ENCODE data around the gene PTGS2. TPM values are rescaled to one million over a fixed set of nuclear protein-coding genes. Genes with fewer than 3 reads are reported as not detected.

Gene PTGS2
- total and polyA plus RNA-seq, 9 of the 15 experiments (the other 6 are each of a cell fraction or from before 2014, with no cell fraction given): 0.01 TPM; not detected in 8

DNA sequence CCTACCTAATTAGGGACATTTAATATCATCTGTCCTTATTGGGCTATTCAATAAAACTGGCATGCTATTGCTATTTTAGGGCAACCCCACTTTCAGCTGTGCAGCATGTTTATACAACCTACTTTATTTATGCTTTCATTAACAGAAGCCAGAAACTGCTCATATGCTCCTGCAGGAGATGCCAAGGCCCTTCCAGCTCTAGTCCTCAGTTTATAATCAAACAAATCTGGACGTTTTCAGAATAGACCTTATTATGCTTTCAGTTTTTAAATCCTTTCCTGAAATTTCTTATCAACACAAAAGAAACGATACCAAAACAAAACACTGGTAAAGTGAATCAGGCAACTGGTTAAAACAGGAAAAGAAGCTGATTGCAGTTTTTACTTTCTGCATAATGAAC is 53.2 kb downstream of the PTGS2 start:
- BruUV-seq (replicated peaks): no TSS peak
- Histone ChIP-seq H3K4me1 (replicated peaks in 1 of 2; ENCODE audit: control insufficient read depth in 2 of 2, insufficient read depth in 2 of 2, low read length in 2 of 2) (no peaks in the 10 kb centered on the region), H3K9ac (ENCODE audit: insufficient read depth in 1 of 2, low read depth in 2 of 2, low read length in 2 of 2) (no peak overlapping the region), H3K9me1 (ENCODE audit: control insufficient read depth, insufficient read depth, low read length) (no peaks in the 10 kb centered on the region), H3K27ac (ENCODE audit: extremely low read depth, low read depth, low read length) (no peak overlapping the region), H3K27me3 (ENCODE audit: control insufficient read depth in 2 of 2, insufficient read depth in 2 of 2, low read length in 2 of 2) (no peaks in the 10 kb centered on the region), H3K36me3 (ENCODE audit: control insufficient read depth, insufficient read depth, low read length) (no peaks in the 10 kb centered on the region), H3K4me3 (no peak overlapping the region), H2AFZ (ENCODE audit: low read depth, low read length) (no peak overlapping the region), H3K9me3 (replicated peaks; ENCODE audit: control insufficient read depth, insufficient read depth, low read depth, low read length) (no peaks in the 10 kb centered on the region), H4K20me1 (replicated peaks; ENCODE audit: control insufficient read depth, insufficient read depth, low read length) (no peaks in the 10 kb centered on the region), H3K4me2 (ENCODE audit: insufficient read depth, low read length) (no peak overlapping the region), H3K79me2 (ENCODE audit: control insufficient read depth, insufficient read depth, low read length) (no peaks in the 10 kb centered on the region)
- intact Hi-C loops (cut with micrococcal nuclease): no loop called here
- in situ Hi-C loops (cut with MboI): no loop called here
- no peak for ATAC-seq
- POLR2A ChIA-PET: no interaction called here
- no peak for DNase-seq (ENCODE audit: extremely low read depth in 1 of 4, low spot score in 3 of 4)
- FAIRE-seq: no peak
- CTCF ChIA-PET (ENCODE audit: low intra/inter-chr PET ratio): no interaction called here
- no peak for TF ChIP-seq ZNF140 (CRISPR knock-in tag; IDR thresholded peaks at IDR 0.05)
- 0% methylated on average over 2 of the region's 2 CpGs for WGBS (ENCODE audit: insufficient coverage, low coverage, missing lambda C conversion rate)

DNA sequence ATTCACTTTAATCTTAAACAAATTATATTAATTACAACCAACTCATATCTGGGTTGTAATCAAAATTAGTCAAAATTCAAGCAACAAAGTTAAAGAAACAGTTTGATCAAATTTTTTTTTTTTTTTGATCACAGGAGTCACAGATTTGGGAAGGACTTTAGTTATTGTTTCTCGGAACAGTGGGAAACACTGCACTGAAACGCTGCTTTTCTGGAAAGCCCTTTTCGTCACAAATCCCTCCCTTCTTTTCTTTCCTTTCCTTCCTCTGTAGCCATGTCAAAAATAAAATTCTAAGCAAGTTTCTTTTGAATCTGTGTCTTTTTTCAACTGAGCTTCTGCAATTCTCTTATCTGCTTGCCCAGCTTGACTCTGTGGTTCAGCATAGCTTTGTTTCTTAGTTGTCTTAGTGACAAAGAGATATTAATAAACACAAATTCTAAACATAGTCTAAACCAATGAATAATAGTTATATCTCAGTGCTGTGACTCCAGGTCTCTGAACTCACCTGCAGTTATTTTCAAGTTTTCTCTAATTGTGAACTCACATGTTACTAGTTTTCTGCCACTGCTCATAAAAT is 53.8 kb downstream of the PTGS2 start:
- no peak for TF ChIP-seq TAF15 (IDR thresholded peaks at IDR 0.05; ENCODE audit: low read depth, low read length)
- peak; percentile 37; the same call in 1 of the 2 replicates for TF ChIP-seq TCF3 (CRISPR knock-in tag; IDR thresholded peaks at IDR 0.05)
- TF ChIP-seq ZNF586 (CRISPR knock-in tag; conservative IDR thresholded peaks at IDR 0.05): no peak
- FAIRE-seq (no peak), DNase-seq (ENCODE audit: extremely low read depth in 1 of 4, low spot score in 3 of 4) (no peak), ATAC-seq (no peak)
- in situ Hi-C loops (cut with MboI): no loop called here
- intact Hi-C loops (cut with micrococcal nuclease): no loop called here
- Histone ChIP-seq H4K20me1 (replicated peaks; ENCODE audit: control insufficient read depth, insufficient read depth, low read length) (no peaks in the 10 kb centered on the region), H3K4me3 (no peak overlapping the region), H3K4me1 (replicated peaks in 1 of 2; ENCODE audit: control insufficient read depth in 2 of 2, insufficient read depth in 2 of 2, low read length in 2 of 2) (no peaks in the 10 kb centered on the region), H3K36me3 (ENCODE audit: control insufficient read depth, insufficient read depth, low read length) (no peaks in the 10 kb centered on the region), H3K27me3 (ENCODE audit: control insufficient read depth in 2 of 2, insufficient read depth in 2 of 2, low read length in 2 of 2) (no peaks in the 10 kb centered on the region), H2AFZ (ENCODE audit: low read depth, low read length) (no peak overlapping the region), H3K27ac (ENCODE audit: extremely low read depth, low read depth, low read length) (no peak overlapping the region), H3K79me2 (ENCODE audit: control insufficient read depth, insufficient read depth, low read length) (no peaks in the 10 kb centered on the region), H3K9me1 (ENCODE audit: control insufficient read depth, insufficient read depth, low read length) (no peaks in the 10 kb centered on the region), H3K9me3 (replicated peaks; ENCODE audit: control insufficient read depth, insufficient read depth, low read depth, low read length) (no peaks in the 10 kb centered on the region), H3K9ac (ENCODE audit: insufficient read depth in 1 of 2, low read depth in 2 of 2, low read length in 2 of 2) (no peak overlapping the region), H3K4me2 (ENCODE audit: insufficient read depth, low read length) (no peak overlapping the region)
- WGBS (ENCODE audit: insufficient coverage, low coverage, missing lambda C conversion rate): 3% methylated on average over 3 of the region's 3 CpGs
- no TSS peak for BruUV-seq (replicated peaks)
- POLR2A ChIA-PET: no interaction called here
- CTCF ChIA-PET (ENCODE audit: low intra/inter-chr PET ratio): no interaction called here
